GM21723 (cell line): Measurements from ENCODE around the gene ZSCAN16.

Experiments used
- ATAC-seq: cut with Tn5 transposase; IDR thresholded peaks from one replicate; pipeline ENCODE4 v1.9.1; 2021; ENCODE audit warnings: mild to moderate bottlenecking, moderate library complexity; ENCODE audit not compliant: unreplicated experiment

The ZSCAN16 gene

GRCh38 chr6:28167926-28168325 lies 43.5 kb downstream of the ZSCAN16 start:
- no peak for ATAC-seq

- no peak for ATAC-seq
These were observed 46.9 kb downstream of the ZSCAN16 start for GRCh38 chr6:28171271-28171670.

GRCh38 chr6:28172006-28172405 lies 47.6 kb downstream of the ZSCAN16 start:
- ATAC-seq: no peak

- ATAC-seq: no peak
These were observed 52.0 kb downstream of the ZSCAN16 start for GRCh38 chr6:28176373-28176772.
